Psoas muscle (tissue), 8 donors: ENCODE measurements around the gene CGN. TPM values are rescaled to one million over a fixed set of nuclear protein-coding genes. Genes with fewer than 3 reads are reported as not detected.

Experiments
- ATAC-seq, 4 donors: fragments of 200-7000 bp; cut with Tn5 transposase; one replicate each; pipeline ENCODE4 v1.9.1; 2020; ENCODE audit warnings: moderate library complexity in 3 of 4, mild to moderate bottlenecking in 2 of 4
- DNase-seq, 2 donors: peaks; one replicate each; pipeline ENCODE4 v3.0.0-alpha.2; 2020
- H3K27ac ChIP-seq: fragments of 200-600 bp; one replicate; pipeline ENCODE4 v1.8.0; 2022
- H3K27me3 ChIP-seq, 3 donors: fragments of 200-600 bp in 1 of 3; one replicate each; pipeline versions ENCODE4 v1.6.1 to v1.8.0; 2013 to 2022; ENCODE audit warnings: low read length in 2 of 3, mild to moderate bottlenecking in 2 of 3, moderate library complexity in 1 of 3; ENCODE audit not compliant: insufficient read depth in 3 of 3
- H3K36me3 ChIP-seq, 2 donors: fragments of 200-600 bp in 1 of 2; one replicate each; pipeline versions ENCODE4 v1.6.1 to v1.8.0; 2013 to 2022; ENCODE audit warnings: low read depth in 1 of 2, mild to moderate bottlenecking in 1 of 2, moderate library complexity in 1 of 2; ENCODE audit not compliant: insufficient read depth in 1 of 2
- H3K4me1 ChIP-seq: fragments of 200-600 bp; one replicate; pipeline ENCODE4 v1.8.0; 2022
- H3K4me3 ChIP-seq: fragments of 200-600 bp; one replicate; pipeline ENCODE4 v1.8.0; 2022; ENCODE audit warnings: mild to moderate bottlenecking
- H3K9me3 ChIP-seq: fragments of 200-600 bp; one replicate; pipeline ENCODE4 v1.8.0; 2022
- CTCF ChIP-seq: fragments of 200-600 bp; IDR thresholded peaks from one replicate; pipeline ENCODE4 v1.8.0; 2022; ENCODE audit warnings: antibody characterized with exemption
- WGBS, 3 donors: extraction: QIAGEN DNeasy Blood & Tissue Kit; methylation state at CpG; one replicate each; pipeline versions ENCODE4 v1.1.6 to v1.1.7; 2013; 5-methylcytosine and 5-hydroxymethylcytosine counted together
- intact Hi-C, 2 donors: fragments of 100-400 bp; cut with DNase I; formaldehyde crosslinking; loops; one replicate each; pipeline versions ENCODE4 v1.11.0 to v1.14.2; 2022
- polyA plus RNA-seq, 3 donors: library from polyadenylated mRNA; stranded (reverse); fragments of 200-250 nt; gene quantifications; one replicate each; pipeline ENCODE4 v1.2.3, GENCODE V29; 2013
- total RNA-seq, 4 donors: library from RNA; stranded (reverse); fragmentation: NEBNext Ultra II Directional in 2 of 4; extraction: Animal tissue kit (Norgen Biotek cat#: 25700) in 2 of 4; gene quantifications; one replicate each; pipeline versions ENCODE4 v1.2.1 to v1.2.4, GENCODE V29; 2021 to 2023
- donor health status: healthy with polysubstance abuse.
- donor health status: DM: no; HTN: no; CAD: no; lungs with moderate emphysema.
- donor health status: Bipolar disorder and iron deficiency.
- donor health status: healthy.
- donor health status: DM: yes; HTN: yes; CAD: no.
- donor health status: DM: no; HTN: no; CAD: no.
- donor health status: DM: no; HTN: no; CAD: no.
- donor health status: DM: yes; HTN: yes; CAD: no.

Gene CGN
- total and polyA plus RNA-seq, 7 donors = 0.03 to 0.21 (median 0.10) TPM; not detected in 2

- no peaks in the 10 kb centered on the region for H3K4me1 ChIP-seq
- H3K4me3 ChIP-seq = no peak overlapping the region
- WGBS, 3 donors = 83 to 96% (median 90%) methylated on average over 5 of the region's 5 CpGs
- DNase-seq = no peak
- no peaks in the 10 kb centered on the region for H3K27me3 ChIP-seq
- ATAC-seq = no peak
- no peak overlapping the region for H3K27ac ChIP-seq
- no peaks in the 10 kb centered on the region for H3K36me3 ChIP-seq
- TF ChIP-seq CTCF = no peak
- H3K9me3 ChIP-seq = no peaks in the 10 kb centered on the region
- intact Hi-C loops = no loop called here
Measured at GRCh38 chr1:151499365-151499764, 11.8 kb upstream of the CGN start.

- no peaks in the 10 kb centered on the region for H3K4me1 ChIP-seq
- no peak for TF ChIP-seq CTCF
- ATAC-seq (no peak), DNase-seq (no peak)
- intact Hi-C loops = no loop called here
- H3K9me3 ChIP-seq = no peaks in the 10 kb centered on the region
- WGBS, 3 donors = 83 to 94% (median 90%) methylated on average over 1 of the region's 1 CpG
- no peak overlapping the region for H3K4me3 ChIP-seq
- no peaks in the 10 kb centered on the region for H3K27me3 ChIP-seq
- no peaks in the 10 kb centered on the region for H3K36me3 ChIP-seq
- H3K27ac ChIP-seq = no peak overlapping the region
Measured at GRCh38 chr1:151499930-151500329, 11.3 kb upstream of the CGN start.

- Histone ChIP-seq H3K4me1 (no peaks in the 10 kb centered on the region), H3K9me3 (no peaks in the 10 kb centered on the region), H3K27me3 (no peaks in the 10 kb centered on the region), H3K4me3 (no peak overlapping the region), H3K36me3 (no peaks in the 10 kb centered on the region), H3K27ac (no peak overlapping the region)
- 72 to 78% (median 72%) methylated on average over 9 to 10 of the region's 10 CpGs for WGBS, 3 donors
- ATAC-seq (no peak), DNase-seq (no peak)
- intact Hi-C loops = no loop called here
- no peak for TF ChIP-seq CTCF
Measured at GRCh38 chr1:151501474-151501873, 9.7 kb upstream of the CGN start.

DNA sequence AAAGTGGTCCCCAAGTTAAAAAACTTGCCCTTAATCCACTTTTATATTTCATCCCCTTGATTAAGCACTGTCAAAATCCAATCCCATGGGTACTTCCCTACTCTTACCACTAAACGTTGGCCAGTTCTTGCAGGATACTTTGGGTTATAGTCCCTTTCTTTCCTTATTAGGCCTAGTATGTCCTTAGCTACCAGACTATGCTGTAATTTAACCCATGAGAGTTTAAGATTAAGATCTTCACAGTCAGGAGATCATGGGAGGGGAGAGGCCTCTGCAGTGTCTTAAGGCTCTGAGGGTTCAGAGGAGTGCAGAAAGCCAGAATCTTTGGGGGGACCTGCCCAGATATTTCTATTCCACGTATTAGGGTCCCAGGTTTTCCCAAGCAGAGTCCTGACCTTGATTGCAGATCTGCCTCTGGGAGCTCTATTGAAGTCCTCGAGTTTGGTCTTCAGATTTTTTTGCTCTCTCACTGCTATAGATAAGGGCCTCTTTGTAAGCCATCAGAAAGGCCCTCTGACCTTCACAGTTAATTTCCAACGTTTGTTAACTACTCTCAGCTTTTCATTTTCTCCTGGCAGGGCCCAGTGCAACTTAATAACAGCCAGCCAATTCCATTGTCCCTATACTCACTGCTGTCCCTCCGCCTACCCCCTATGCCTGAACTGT is 9.0 kb upstream of the CGN start:
- no peaks in the 10 kb centered on the region for H3K36me3 ChIP-seq
- no peaks in the 10 kb centered on the region for H3K27me3 ChIP-seq
- no peak for DNase-seq
- no peak for TF ChIP-seq CTCF
- no peaks in the 10 kb centered on the region for H3K9me3 ChIP-seq
- intact Hi-C loops = no loop called here
- no peak overlapping the region for H3K4me3 ChIP-seq
- no peak for ATAC-seq
- no peak overlapping the region for H3K27ac ChIP-seq
- no peaks in the 10 kb centered on the region for H3K4me1 ChIP-seq
- 50 to 62% (median 61%) methylated on average over 5 of the region's 5 CpGs for WGBS, 3 donors
